H1 (cell line): Measurements from ENCODE around the gene SOX12. TPM values are rescaled to one million over a fixed set of nuclear protein-coding genes. Genes with fewer than 3 reads are reported as not detected.

ENCODE experiments used
- CHD7 ChIP-seq: fragments of 300-600 bp; sonication (generic); IDR thresholded peaks from 2 replicates; pipeline ENCODE4 v1.7.1; 2012; ENCODE audit warnings: low read length, moderate library complexity, mild to moderate bottlenecking, inconsistent platforms; ENCODE audit not compliant: insufficient replicate concordance
- polyA plus RNA-seq, 7 experiments: library from polyadenylated mRNA; depleted of rRNA in 3 of 7; stranded (reverse) in 5 of 7; unstranded in 2 of 7; fragments of >200 nt in 5 of 7; fragments of 200-250 nt in 2 of 7; gene quantifications; 1 replicate in 5 of 7; 2 replicates in 1 of 7; 4 replicates in 1 of 7; pipeline versions ENCODE4 v1.2.1 to v1.2.3, GENCODE V29; 2011 to 2013; ENCODE audit warnings: missing spikeins in 2 of 7, mixed read lengths in 2 of 7
- total RNA-seq: library from RNA; stranded (reverse); fragmentation: NEBNext Ultra II Directional; extraction: Animal tissue kit (Norgen Biotek cat#: 25700); gene quantifications from 2 replicates; pipeline ENCODE4 v1.2.1, GENCODE V29; 2021

Gene SOX12
- total and polyA plus RNA-seq, 2 of the 8 experiments (the other 6 are each of a cell fraction or from before 2014, with no cell fraction given) = 6.4 to 63.0 TPM

GRCh38 chr20:277496-277781 is 47.9 kb upstream of the SOX12 start (continued):
- no peak for TF ChIP-seq CHD7
